Skeletal muscle satellite cell (primary cell): ENCODE measurements around the gene NEK10. TPM values are rescaled to one million over a fixed set of nuclear protein-coding genes. Genes with fewer than 3 reads are reported as not detected.

Source experiments
- H3K27me3 ChIP-seq: 2 replicates; pipeline ENCODE4 v1.7.0; 2013; ENCODE audit warnings: low read length; ENCODE audit not compliant: control insufficient read depth, insufficient read depth
- H3K36me3 ChIP-seq: 2 replicates; pipeline ENCODE4 v1.7.0; 2013; ENCODE audit warnings: mild to moderate bottlenecking, control low read depth, low read length; ENCODE audit not compliant: insufficient read depth
- H3K4me1 ChIP-seq: 2 replicates; pipeline ENCODE4 v1.7.0; 2013; ENCODE audit warnings: low read length; ENCODE audit not compliant: control insufficient read depth, insufficient read depth
- H3K4me2 ChIP-seq: 2 replicates; pipeline ENCODE4 v1.7.0; 2013; ENCODE audit warnings: mild to moderate bottlenecking, low read length
- H3K4me3 ChIP-seq: 2 replicates; pipeline ENCODE4 v1.7.0; 2013; ENCODE audit warnings: low read length
- H3K9ac ChIP-seq: 2 replicates; pipeline ENCODE4 v1.7.0; 2013; ENCODE audit warnings: mild to moderate bottlenecking, low read depth, low read length, moderate library complexity
- H3K9me3 ChIP-seq: replicated peaks from 2 replicates; pipeline ENCODE4 v1.7.0; 2013; ENCODE audit warnings: mild to moderate bottlenecking, control low read depth, low read length
- small RNA-seq: library from RNA; depleted of rRNA; stranded (forward); fragments of <200 nt; gene quantifications from one replicate; pipeline ENCODE3, GENCODE V24; 2012

The NEK10 gene

GRCh38 chr3:27072810-27073651 lies 296.2 kb downstream of the NEK10 start:
- no peaks in the 10 kb centered on the region for H3K4me1 ChIP-seq
- no peak overlapping the region for H3K4me2 ChIP-seq
- H3K9me3 ChIP-seq, result no peaks in the 10 kb centered on the region
- H3K9ac ChIP-seq, result no peak overlapping the region
- H3K27me3 ChIP-seq, result peaks cover 5% of the 10 kb centered on the region
- no peak overlapping the region for H3K4me3 ChIP-seq
- no peaks in the 10 kb centered on the region for H3K36me3 ChIP-seq

DNA sequence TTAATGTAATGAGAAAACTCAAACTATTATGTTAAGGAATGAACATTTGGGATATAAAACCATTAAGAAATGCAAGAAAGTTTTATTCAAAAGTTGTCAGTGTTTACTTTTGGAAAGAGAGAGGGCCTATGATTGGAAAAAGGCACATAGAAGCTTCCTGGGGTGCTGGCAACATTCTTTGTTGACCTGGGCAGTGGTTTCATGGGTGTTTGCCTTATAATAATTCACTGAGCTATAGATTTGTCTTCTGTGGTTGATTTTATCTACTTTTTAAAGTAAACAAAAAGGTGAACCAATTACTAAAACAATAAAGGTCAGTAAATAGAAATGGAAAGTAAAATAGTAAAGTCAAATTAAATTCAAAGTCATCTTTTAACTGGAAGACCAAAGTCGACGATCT lies 308.8 kb downstream of the NEK10 start:
- H3K36me3 ChIP-seq, result no peaks in the 10 kb centered on the region
- H3K9ac ChIP-seq, result no peak overlapping the region
- H3K4me3 ChIP-seq, result no peak overlapping the region
- no peak overlapping the region for H3K4me2 ChIP-seq
- H3K27me3 ChIP-seq, result no peaks in the 10 kb centered on the region
- H3K9me3 ChIP-seq, result no peaks in the 10 kb centered on the region
- no peaks in the 10 kb centered on the region for H3K4me1 ChIP-seq

Small RNA genes within 50 kb of the gene (small RNA-seq; reads per million reads assigned to genes)
- not detected for gene MINOS1P3
- gene RNU6-342P, result not detected
